ENCODE data around the gene IL17REL. TPM values are rescaled to one million over a fixed set of nuclear protein-coding genes. Genes with fewer than 3 reads are reported as not detected.

Gene IL17REL
- total RNA-seq, 2 donors from 2014 or later, result 0.68 TPM; not detected in 1

- peaks cover 7% of the 10 kb centered on the region for H3K4me1 ChIP-seq (replicated peaks)
- H3K4me3 ChIP-seq, result peak overlapping the region; percentile 38 to 40
- peak; percentile 51 for DNase-seq (ENCODE audit: low spot score)
- intact Hi-C loops (cut with DNase I), result no loop called here
- TF ChIP-seq POLR2AphosphoS5 (IDR thresholded peaks at IDR 0.05) (no peak), POLR2A (IDR thresholded peaks at IDR 0.05) (peak; percentile 47)
- peak overlapping the region; percentile 75 to 79 for H3K27ac ChIP-seq
- H3K36me3 ChIP-seq, result no peaks in the 10 kb centered on the region
- H3K9me3 ChIP-seq, result no peaks in the 10 kb centered on the region
- WGBS, result 8% methylated on average over 77 of the region's 81 CpGs
- H3K27me3 ChIP-seq (replicated peaks; ENCODE audit: insufficient read depth), result no peaks in the 10 kb centered on the region
Observed at GRCh38 chr22:49971232-49972162, 41.1 kb downstream of the IL17REL start.

- TF ChIP-seq CTCF (IDR thresholded peaks at IDR 0.05) (no peak), POLR2A (IDR thresholded peaks at IDR 0.05) (peak; percentile 93), POLR2AphosphoS5 (IDR thresholded peaks at IDR 0.05) (peak; percentile 99)
- Histone ChIP-seq H3K4me1 (replicated peaks) (peaks cover 7% of the 10 kb centered on the region), H3K36me3 (no peaks in the 10 kb centered on the region), H3K4me3 (peak overlapping the region; percentile 38 to 40), H3K27ac (peak overlapping the region; percentile 75 to 79), H3K27me3 (replicated peaks; ENCODE audit: insufficient read depth) (no peaks in the 10 kb centered on the region), H3K9me3 (no peaks in the 10 kb centered on the region)
- peak; percentile 94 for DNase-seq (ENCODE audit: low spot score)
- intact Hi-C loops (cut with DNase I), result no loop called here
- WGBS, result 10% methylated on average over 30 of the region's 32 CpGs
Observed at GRCh38 chr22:49970528-49971231, 41.9 kb downstream of the IL17REL start.

GRCh38 chr22:49969751-49970527 is 42.6 kb downstream of the IL17REL start:
- no peaks in the 10 kb centered on the region for H3K27me3 ChIP-seq (replicated peaks; ENCODE audit: insufficient read depth)
- TF ChIP-seq POLR2A (IDR thresholded peaks at IDR 0.05) (no peak), CTCF (IDR thresholded peaks at IDR 0.05) (no peak), POLR2AphosphoS5 (IDR thresholded peaks at IDR 0.05) (no peak)
- H3K4me3 ChIP-seq, result no peak overlapping the region
- H3K4me1 ChIP-seq (replicated peaks), result peaks cover 7% of the 10 kb centered on the region
- H3K9me3 ChIP-seq, result no peaks in the 10 kb centered on the region
- peak overlapping the region; percentile 42 to 44 for H3K27ac ChIP-seq
- intact Hi-C loops (cut with DNase I), result loop anchor here (5.0 kb wide), 1 partner anchor 43 kb away; no protein-coding TSS in a partner anchor
- no peak for DNase-seq (ENCODE audit: low spot score)
- 67% methylated on average over 7 of the region's 8 CpGs for WGBS
- H3K36me3 ChIP-seq, result no peaks in the 10 kb centered on the region

- 87% methylated on average over 7 of the region's 16 CpGs for WGBS
- DNase-seq (ENCODE audit: low spot score), result no peak
- no peaks in the 10 kb centered on the region for H3K9me3 ChIP-seq
- H3K27me3 ChIP-seq (replicated peaks; ENCODE audit: insufficient read depth), result no peaks in the 10 kb centered on the region
- TF ChIP-seq POLR2A (IDR thresholded peaks at IDR 0.05), result no peak
- H3K4me1 ChIP-seq (replicated peaks), result peaks cover 7% of the 10 kb centered on the region
- H3K27ac ChIP-seq, result peak overlapping the region; percentile 44 to 92
- intact Hi-C loops (cut with DNase I), result loop anchor here (5.0 kb wide), 1 partner anchor 42 kb away; no protein-coding TSS in a partner anchor
- H3K36me3 ChIP-seq, result no peaks in the 10 kb centered on the region
- no peak overlapping the region for H3K4me3 ChIP-seq
Observed at GRCh38 chr22:49968831-49969661, 43.5 kb downstream of the IL17REL start.

- no peak for TF ChIP-seq CTCF (IDR thresholded peaks at IDR 0.05)
- TF ChIP-seq POLR2AphosphoS5 (IDR thresholded peaks at IDR 0.05), result no peak
- no peak for TF ChIP-seq POLR2A (IDR thresholded peaks at IDR 0.05)
- Histone ChIP-seq H3K4me3 (no peak overlapping the region), H3K9me3 (no peaks in the 10 kb centered on the region), H3K27me3 (replicated peaks; ENCODE audit: insufficient read depth) (no peaks in the 10 kb centered on the region), H3K36me3 (peaks cover 2 to 3% of the 10 kb centered on the region in 2 donors), H3K4me1 (replicated peaks) (peaks cover 13% of the 10 kb centered on the region), H3K27ac (peak overlapping the region; percentile 92 to 99)
- intact Hi-C loops (cut with DNase I), result loop anchor here (5.0 kb wide), 1 partner anchor 41 kb away; no protein-coding TSS in a partner anchor
- WGBS, result 82% methylated on average over 5 of the region's 11 CpGs
- no peak for DNase-seq (ENCODE audit: low spot score)
Observed at GRCh38 chr22:49968313-49968830, 44.2 kb downstream of the IL17REL start.
